Coronary artery (tissue), 2 donors: ENCODE data around the gene ZNF554.
A peak's percentile ranks its signal among the peaks of the same experiment; 100 is the strongest.

Experiments used
- DNase-seq: peaks from one replicate; pipeline ENCODE4 v3.0.0-alpha.2; 2017; ENCODE audit warnings: low spot score
- H3K27ac ChIP-seq, 2 donors: fragments of 200-600 bp; sonication (generic); one replicate each; pipeline ENCODE4 v1.5.1; 2016 to 2019
- H3K4me3 ChIP-seq: fragments of 200-600 bp; sonication (generic); 2 replicates; pipeline ENCODE4 v1.5.1; 2016; ENCODE audit warnings: mild to moderate bottlenecking, moderate library complexity
- TF ChIP-seq, protein P1 (sequence below): fragments of 200-600 bp; sonication (generic); IDR thresholded peaks from one replicate; pipeline ENCODE4 v1.5.1; 2019; ENCODE audit warnings: antibody characterized with exemption

Gene ZNF554

DNA sequence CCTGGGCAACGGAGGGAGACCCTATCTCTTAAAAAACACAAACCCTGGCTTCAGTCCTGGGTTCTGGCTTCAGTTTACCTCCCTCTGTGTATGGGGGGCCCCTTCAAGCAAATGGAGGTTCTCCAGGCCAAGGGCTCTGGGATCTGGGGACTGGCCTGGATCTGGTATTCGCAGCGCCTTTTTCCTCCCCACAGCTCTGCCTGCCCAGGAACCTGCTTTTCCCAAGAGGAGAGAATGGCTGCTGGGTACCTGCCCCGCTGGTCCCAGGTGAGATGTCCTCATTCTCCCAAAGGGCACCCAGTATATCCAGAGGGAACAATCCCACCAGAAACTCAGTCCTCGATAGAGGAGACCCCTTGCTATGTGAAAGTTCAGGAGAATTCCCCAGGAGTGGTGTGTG, 3.2 kb downstream of the ZNF554 start:
- no peak for DNase-seq
- no peak overlapping the region for H3K4me3 ChIP-seq
- TF ChIP-seq, protein P1, sequence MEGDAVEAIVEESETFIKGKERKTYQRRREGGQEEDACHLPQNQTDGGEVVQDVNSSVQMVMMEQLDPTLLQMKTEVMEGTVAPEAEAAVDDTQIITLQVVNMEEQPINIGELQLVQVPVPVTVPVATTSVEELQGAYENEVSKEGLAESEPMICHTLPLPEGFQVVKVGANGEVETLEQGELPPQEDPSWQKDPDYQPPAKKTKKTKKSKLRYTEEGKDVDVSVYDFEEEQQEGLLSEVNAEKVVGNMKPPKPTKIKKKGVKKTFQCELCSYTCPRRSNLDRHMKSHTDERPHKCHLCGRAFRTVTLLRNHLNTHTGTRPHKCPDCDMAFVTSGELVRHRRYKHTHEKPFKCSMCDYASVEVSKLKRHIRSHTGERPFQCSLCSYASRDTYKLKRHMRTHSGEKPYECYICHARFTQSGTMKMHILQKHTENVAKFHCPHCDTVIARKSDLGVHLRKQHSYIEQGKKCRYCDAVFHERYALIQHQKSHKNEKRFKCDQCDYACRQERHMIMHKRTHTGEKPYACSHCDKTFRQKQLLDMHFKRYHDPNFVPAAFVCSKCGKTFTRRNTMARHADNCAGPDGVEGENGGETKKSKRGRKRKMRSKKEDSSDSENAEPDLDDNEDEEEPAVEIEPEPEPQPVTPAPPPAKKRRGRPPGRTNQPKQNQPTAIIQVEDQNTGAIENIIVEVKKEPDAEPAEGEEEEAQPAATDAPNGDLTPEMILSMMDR: no peak
- no peak overlapping the region for H3K27ac ChIP-seq

DNA sequence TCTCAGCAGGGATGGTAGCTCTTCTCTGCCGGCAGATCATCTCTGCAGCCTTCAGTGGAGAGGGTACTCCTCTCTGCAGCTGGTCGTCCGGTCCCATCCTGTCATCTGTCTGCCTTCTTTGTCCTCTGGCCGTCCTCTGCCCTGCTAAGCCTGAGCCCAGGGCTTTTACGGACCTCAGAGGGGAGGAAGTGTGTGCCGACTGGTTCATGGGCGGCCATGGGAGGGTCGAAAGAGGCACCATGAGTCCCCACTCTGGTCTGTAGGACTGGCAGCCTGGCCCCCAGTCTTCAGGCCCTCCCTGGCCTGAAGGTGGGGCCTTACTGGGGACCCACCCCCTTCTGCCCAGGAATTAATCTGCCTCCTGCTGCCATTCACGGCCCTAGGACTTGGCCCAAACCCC, 4.0 kb downstream of the ZNF554 start:
- DNase-seq: no peak
- TF ChIP-seq, protein P1: no peak
- Histone ChIP-seq H3K4me3 (no peak overlapping the region), H3K27ac (no peak overlapping the region)

DNA sequence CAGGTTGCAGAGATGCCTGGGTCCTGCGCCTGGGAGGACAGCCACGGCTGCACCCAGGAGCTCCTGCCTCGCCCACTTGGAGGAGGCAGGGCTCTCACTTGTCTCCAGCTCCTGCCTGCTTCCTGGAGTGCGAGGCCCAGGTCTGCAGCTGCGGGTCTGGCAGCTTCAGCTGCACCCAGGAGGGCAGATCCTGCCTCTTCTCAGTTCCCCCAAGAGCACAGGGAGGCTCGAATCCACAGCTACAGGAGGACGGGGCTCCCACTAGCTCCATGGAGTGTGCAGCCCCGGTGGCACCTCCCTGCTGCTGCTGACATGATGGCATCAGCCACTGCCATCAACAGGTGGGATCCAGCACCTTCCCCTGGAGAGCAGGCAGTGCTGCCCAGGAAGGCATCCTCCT, 4.5 kb downstream of the ZNF554 start:
- no peak for DNase-seq
- Histone ChIP-seq H3K4me3 (no peak overlapping the region), H3K27ac (no peak overlapping the region)
- TF ChIP-seq, protein P1: no peak

DNA sequence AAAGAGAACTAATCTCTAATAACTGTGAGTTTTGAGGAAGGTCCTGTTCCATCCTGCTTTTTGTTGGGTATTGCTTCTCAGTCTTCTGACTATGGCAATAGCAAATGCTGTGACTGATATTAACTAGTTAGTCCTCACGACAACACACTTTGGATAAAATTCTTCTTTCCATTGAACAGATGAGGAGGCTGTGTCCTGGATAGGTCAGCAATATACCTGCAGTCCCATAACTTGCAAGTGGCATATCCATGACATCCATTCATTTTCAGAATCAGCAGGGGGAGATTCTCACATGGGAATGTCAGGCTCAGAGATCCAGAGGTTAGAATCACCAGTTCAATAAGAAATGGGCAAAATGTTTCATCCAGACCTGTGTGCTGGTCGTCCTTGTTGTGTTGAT, 7.4 kb downstream of the ZNF554 start:
- Histone ChIP-seq H3K4me3 (no peak overlapping the region), H3K27ac (no peak overlapping the region)
- no peak for DNase-seq
- TF ChIP-seq, protein P1: no peak

DNA sequence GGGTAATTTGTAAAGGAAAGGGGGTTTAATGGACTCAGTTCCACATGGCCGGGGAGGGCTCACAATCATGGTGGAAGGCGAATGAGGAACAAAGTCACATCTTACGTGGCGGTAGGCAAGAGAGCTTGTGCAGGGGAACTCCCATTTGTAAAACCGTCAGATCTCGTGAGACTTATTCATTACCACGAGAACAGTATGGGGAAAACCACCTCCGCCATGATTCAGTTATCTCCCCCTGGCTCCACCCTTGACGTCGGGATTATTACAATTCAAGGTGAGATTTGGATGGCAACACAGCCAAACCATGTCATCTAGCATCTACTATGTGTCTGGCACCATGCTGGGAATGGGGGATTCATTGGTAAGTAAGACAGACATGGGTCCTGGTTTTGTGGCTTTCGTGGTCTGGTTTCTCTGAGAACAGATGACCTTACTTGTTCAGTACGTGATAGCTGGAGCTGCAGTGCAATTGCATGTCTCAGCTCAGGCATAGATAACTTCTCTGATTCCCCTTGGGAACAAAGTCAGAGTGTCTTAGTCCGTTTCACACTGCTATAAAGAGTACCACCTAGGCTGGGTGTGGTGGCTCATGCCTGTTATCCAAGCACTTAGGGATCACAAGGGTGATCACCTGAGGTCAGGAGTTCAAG, 8.3 kb downstream of the ZNF554 start:
- no peak for DNase-seq
- TF ChIP-seq, protein P1: no peak

DNA sequence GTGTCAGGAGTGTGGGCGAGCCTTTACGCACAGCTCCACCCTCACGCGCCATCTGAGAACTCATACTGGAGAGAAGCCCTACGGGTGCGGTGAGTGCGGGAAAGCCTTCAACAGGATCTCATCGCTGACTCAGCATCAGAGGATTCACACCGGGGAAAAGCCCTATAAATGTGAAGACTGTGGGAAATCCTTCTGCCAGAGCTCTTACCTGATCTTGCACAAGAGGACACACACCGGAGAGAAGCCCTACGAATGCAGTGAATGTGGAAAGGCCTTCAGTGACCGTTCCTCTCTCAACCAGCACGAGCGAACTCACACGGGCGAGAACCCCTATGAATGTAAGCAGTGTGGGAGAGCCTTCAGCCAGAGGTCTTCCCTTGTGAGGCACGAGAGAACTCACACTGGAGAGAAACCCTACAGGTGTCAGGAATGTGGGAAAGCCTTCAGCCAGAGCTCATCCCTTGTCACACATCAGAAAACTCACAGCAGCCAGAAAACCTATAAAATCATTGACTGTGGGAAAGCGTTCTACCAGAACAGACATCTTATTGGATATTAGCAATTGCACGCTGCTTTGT, 14.7 kb downstream of the ZNF554 start:
- no peak for DNase-seq
- H3K27ac ChIP-seq: no peak overlapping the region
- H3K4me3 ChIP-seq: peak overlapping the region; percentile 41
- TF ChIP-seq, protein P1: no peak

More for the DNA sequence above, 8.3 kb downstream of the ZNF554 start:
- Histone ChIP-seq H3K27ac (no peak overlapping the region), H3K4me3 (no peak overlapping the region)

DNA sequence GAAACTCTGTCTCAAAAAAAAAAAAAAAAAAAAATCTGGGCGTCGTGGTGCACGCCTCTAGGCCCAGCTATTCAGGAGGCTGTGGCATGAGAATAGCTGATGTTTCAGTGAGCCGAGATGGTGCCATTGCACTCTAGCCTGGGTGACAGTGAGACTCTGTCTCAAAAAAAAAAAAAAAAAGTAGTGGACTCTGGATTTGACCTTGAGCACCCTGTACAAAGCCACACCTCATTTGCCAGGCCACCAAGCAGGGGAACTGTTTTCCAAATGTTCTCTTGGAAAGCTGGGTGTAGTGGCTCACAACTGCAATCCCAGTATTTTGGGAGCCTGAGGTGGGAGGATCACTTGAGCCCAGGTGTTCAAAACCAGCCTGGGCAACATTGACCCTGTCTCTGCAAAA, 17.8 kb downstream of the ZNF554 start:
- no peak for DNase-seq
- Histone ChIP-seq H3K27ac (no peak overlapping the region), H3K4me3 (no peak overlapping the region)
- TF ChIP-seq, protein P1: no peak
